HepG2 (cell line): ENCODE measurements around the gene IGSF21. TPM values are rescaled to one million over a fixed set of nuclear protein-coding genes. Genes with fewer than 3 reads are reported as not detected.

Experiments used
- ATAC-seq: fragments of 200-7000 bp; cut with Tn5 transposase; 3 replicates; pipeline ENCODE4 v1.9.1; 2020; ENCODE audit warnings: mild to moderate bottlenecking, moderate library complexity
- BruUV-seq: library from RNA; stranded (reverse); fragments of 400-500 nt; replicated peaks from 2 replicates; lab custom pipeline; 2021; lab: Mats Ljungman, UMichigan
- CTCF ChIA-PET: fragments of 300-600 bp; formaldehyde crosslinking; extraction: SDS; loops from one replicate; lab custom pipeline; 2021; ENCODE audit warnings: low total read pairs, inconsistent platforms, low intra/inter-chr PET ratio; lab: Yijun Ruan, JAX
- POLR2A ChIA-PET: fragments of 350-600 bp; sonication (Branson Sonifier 250); formaldehyde crosslinking; loops from one replicate; lab custom pipeline; 2020; ENCODE audit warnings: antibody characterized with exemption, inconsistent platforms; lab: Yijun Ruan, JAX
- DNase-seq: peaks from one replicate; pipeline ENCODE4 v3.0.0-alpha.2; 2015; ENCODE audit warnings: low spot score
- FAIRE-seq: peaks from 3 replicates; lab custom pipeline; 2011; peaks lifted over from hg19 to GRCh38; lab: Jason Lieb, UNC
- H2AFZ ChIP-seq: one replicate; pipeline ENCODE4 v1.6.1; 2011; ENCODE audit warnings: low read length, inconsistent platforms
- H3K27ac ChIP-seq: fragments of 300-600 bp; 3 replicates; pipeline ENCODE4 v1.8.0; 2011; ENCODE audit warnings: mixed run types, mild to moderate bottlenecking, mixed read lengths, low read length, inconsistent platforms; ENCODE audit not compliant: insufficient read depth; ENCODE audit errors: extremely low read length
- H3K27me3 ChIP-seq, 2 experiments: fragments of 200-600 bp in 1 of 2; 2 replicates in 1 of 2; 3 replicates in 1 of 2; pipeline versions ENCODE4 v1.6.0 to v1.8.0; 2011; ENCODE audit warnings: low read length in 2 of 2, mild to moderate bottlenecking in 2 of 2, moderate library complexity in 2 of 2, inconsistent platforms in 1 of 2; ENCODE audit not compliant: insufficient read depth in 2 of 2, control insufficient read depth in 1 of 2
- H3K36me3 ChIP-seq, 2 experiments: fragments of 200-600 bp in 1 of 2; replicated peaks in 1 of 2; 2 replicates in 1 of 2; 3 replicates in 1 of 2; pipeline versions ENCODE4 v1.5.1 to v1.8.0; 2011; ENCODE audit warnings: low read length in 2 of 2, inconsistent platforms in 1 of 2; ENCODE audit not compliant: insufficient read depth in 2 of 2, control insufficient read depth in 1 of 2
- H3K4me1 ChIP-seq: 2 replicates; pipeline ENCODE4 v1.5.1; 2012; ENCODE audit warnings: low read length, inconsistent platforms; ENCODE audit not compliant: insufficient read depth
- H3K4me2 ChIP-seq: 2 replicates; pipeline ENCODE4 v1.6.0; 2011; ENCODE audit warnings: low read depth, low read length, inconsistent platforms
- H3K4me3 ChIP-seq, 3 experiments: fragments of 200-600 bp in 1 of 3; sonication (generic), shearing (Covaris generic) in 1 of 3; replicated peaks in 1 of 3; 2 replicates each; pipeline ENCODE4 v1.5.1; 2011 to 2016; ENCODE audit warnings: low read length in 3 of 3, inconsistent platforms in 2 of 3, low read depth in 2 of 3, mild to moderate bottlenecking in 2 of 3, control low read depth in 1 of 3, mixed read lengths in 1 of 3; ENCODE audit not compliant: insufficient read depth in 1 of 3
- H3K79me2 ChIP-seq: one replicate; pipeline ENCODE4 v1.6.1; 2011; ENCODE audit warnings: low read length, inconsistent platforms; ENCODE audit not compliant: insufficient read depth
- H3K9ac ChIP-seq: 2 replicates; pipeline ENCODE4 v1.6.0; 2011; ENCODE audit warnings: mild to moderate bottlenecking, low read depth, low read length, inconsistent platforms; ENCODE audit not compliant: insufficient read depth
- H3K9me3 ChIP-seq: 2 replicates; pipeline ENCODE4 v1.5.1; 2012; ENCODE audit warnings: mild to moderate bottlenecking, low read length
- H4K20me1 ChIP-seq: 2 replicates; pipeline ENCODE4 v1.6.0; 2011; ENCODE audit warnings: inconsistent platforms, mild to moderate bottlenecking, low read length, moderate library complexity; ENCODE audit not compliant: insufficient read depth
- CCAR2 ChIP-seq: fragments of 200-400 bp; formaldehyde crosslinking; optimal IDR thresholded peaks from 2 replicates; pipeline ENCODE3; 2018; ENCODE audit warnings: low read depth, mild to moderate bottlenecking, low read length, moderate library complexity
- HNF1A ChIP-seq, 2 experiments: sonication (generic) in 1 of 2; formaldehyde crosslinking in 1 of 2; IDR thresholded peaks; 2 replicates each; pipeline versions ENCODE4 v1.4.0 to v1.6.1; 2016 to 2020; ENCODE audit warnings: borderline replicate concordance in 1 of 2, low read depth in 1 of 2, mild to moderate bottlenecking in 1 of 2, missing genetic modification reagents in 1 of 2
- MXD3 ChIP-seq: IDR thresholded peaks from 2 replicates; pipeline ENCODE4 v1.6.1; 2016; ENCODE audit warnings: mild to moderate bottlenecking, missing biosample characterization, missing genetic modification reagents
- SIN3B ChIP-seq: fragments of 150-350 bp; IDR thresholded peaks from 2 replicates; pipeline ENCODE4 v1.6.1; 2014; ENCODE audit warnings: low read length
- SPEN ChIP-seq: sonication (generic); formaldehyde crosslinking; IDR thresholded peaks from 2 replicates; pipeline ENCODE4 v1.5.1; 2020; ENCODE audit warnings: low read depth, mild to moderate bottlenecking, missing genetic modification reagents
- ZMYM4 ChIP-seq: sonication (generic); formaldehyde crosslinking; IDR thresholded peaks from 2 replicates; pipeline ENCODE4 v1.8.1; 2023; ENCODE audit warnings: mild to moderate bottlenecking, missing genetic modification reagents
- ZNF550 ChIP-seq: sonication (generic); formaldehyde crosslinking; IDR thresholded peaks from 2 replicates; pipeline ENCODE4 v1.4.0; 2020; ENCODE audit warnings: mild to moderate bottlenecking, missing genetic modification reagents, borderline replicate concordance
- WGBS: methylation state at CpG from one replicate; pipeline ENCODE4 v1.1.6; 2017; ENCODE audit warnings: low lambda C conversion rate; 5-methylcytosine and 5-hydroxymethylcytosine counted together
- in situ Hi-C: cut with HindIII; loops from 2 replicates; pipeline ENCODE4 v1.10.0; 2017; ENCODE audit warnings: low pct_unique_long_range_greater_than_20kb; ENCODE audit not compliant: extremely low pct_ligation_motif_present
- intact Hi-C: fragments of 100-400 bp; cut with micrococcal nuclease; formaldehyde crosslinking; loops from one replicate; pipeline ENCODE4 v1.10.0; 2022; ENCODE audit not compliant: unreplicated experiment
- polyA plus RNA-seq, 8 experiments: library from polyadenylated mRNA; depleted of rRNA in 3 of 8; stranded (reverse) in 7 of 8; unstranded in 1 of 8; fragments of >200 nt; fragmentation: Illumina TruSeq in 4 of 8; extraction: Trizol in 4 of 8; gene quantifications; 2 replicates each; pipeline versions ENCODE4 v1.2.1 to v1.2.3, GENCODE V29; 2011 to 2016; ENCODE audit warnings: low read depth in 4 of 8, missing spikeins in 1 of 8, mixed read lengths in 1 of 8; ENCODE audit not compliant: insufficient read depth in 1 of 8
- total RNA-seq, 5 experiments: library from RNA; depleted of rRNA; stranded (reverse); fragments of >200 nt; fragmentation: Illumina TruSeq; extraction: Trizol; gene quantifications; 2 replicates each; pipeline ENCODE4 v1.2.3, GENCODE V29; 2016; ENCODE audit warnings: low read depth in 1 of 5

Gene IGSF21
- total and polyA plus RNA-seq, 2 of the 13 experiments (the other 11 are each of a cell fraction or from before 2014, with no cell fraction given), result not detected

- CTCF ChIA-PET, result no interaction called here
- ATAC-seq (no peak), FAIRE-seq (no peak), DNase-seq (no peak)
- no peaks in the 10 kb centered on the region for H4K20me1 ChIP-seq
- H3K9ac ChIP-seq, result no peak overlapping the region
- no peak overlapping the region for H3K27ac ChIP-seq
- BruUV-seq, result no TSS peak
- intact Hi-C loops (no loop called here), in situ Hi-C loops (no loop called here)
- no peaks in the 10 kb centered on the region for H3K36me3 ChIP-seq
- TF ChIP-seq CCAR2 (no peak), HNF1A (IDR thresholded peaks at IDR 0.05; ENCODE audit: low read depth) (no peak), HNF1A (CRISPR knock-in tag; IDR thresholded peaks at IDR 0.05; ENCODE audit: borderline replicate concordance) (no peak), SIN3B (no peak), MXD3 (CRISPR knock-in tag) (no peak), ZNF550 (CRISPR knock-in tag) (no peak), ZMYM4 (CRISPR knock-in tag) (no peak), SPEN (CRISPR knock-in tag) (no peak)
- no peaks in the 10 kb centered on the region for H3K9me3 ChIP-seq
- H3K4me3 ChIP-seq, result no peak overlapping the region
- H2AFZ ChIP-seq, result no peak overlapping the region
- H3K79me2 ChIP-seq, result no peaks in the 10 kb centered on the region
- 35% methylated on average over 7 of the region's 7 CpGs for WGBS
- POLR2A ChIA-PET, result no interaction called here
- H3K27me3 ChIP-seq, result peaks cover 0 to 4% of the 10 kb centered on the region in 2 experiments; a peak in 1 of 5 replicates
- H3K4me2 ChIP-seq, result no peak overlapping the region
- H3K4me1 ChIP-seq, result peaks cover 29% of the 10 kb centered on the region
These were observed 215.7 kb downstream of the IGSF21 start for GRCh38 chr1:18323259-18323658.
